HUES6 (cell line): ENCODE data around the gene ANKEF1.

ENCODE experiments used
- H3K27ac ChIP-seq: 2 replicates; pipeline ENCODE4 v1.7.0; 2013; ENCODE audit warnings: low read depth, mild to moderate bottlenecking, low read length, inconsistent platforms
- H3K27me3 ChIP-seq: 2 replicates; pipeline ENCODE4 v1.6.1; 2013; ENCODE audit warnings: low read length; ENCODE audit not compliant: control insufficient read depth, insufficient read depth
- H3K36me3 ChIP-seq: 2 replicates; pipeline ENCODE4 v1.6.1; 2013; ENCODE audit warnings: low read length; ENCODE audit not compliant: control insufficient read depth, insufficient read depth
- H3K4me1 ChIP-seq: 2 replicates; pipeline ENCODE4 v1.6.1; 2013; ENCODE audit warnings: low read length; ENCODE audit not compliant: control insufficient read depth, insufficient read depth
- H3K4me3 ChIP-seq: 2 replicates; pipeline ENCODE4 v1.5.1; 2013; ENCODE audit warnings: low read depth, low read length
- H3K9ac ChIP-seq: one replicate; pipeline ENCODE4 v1.6.1; 2013; ENCODE audit warnings: mild to moderate bottlenecking, low read length
- H3K9me3 ChIP-seq: 2 replicates; pipeline ENCODE4 v1.6.1; 2013; ENCODE audit warnings: low read depth, low read length; ENCODE audit not compliant: control insufficient read depth, insufficient read depth

The ANKEF1 gene

DNA sequence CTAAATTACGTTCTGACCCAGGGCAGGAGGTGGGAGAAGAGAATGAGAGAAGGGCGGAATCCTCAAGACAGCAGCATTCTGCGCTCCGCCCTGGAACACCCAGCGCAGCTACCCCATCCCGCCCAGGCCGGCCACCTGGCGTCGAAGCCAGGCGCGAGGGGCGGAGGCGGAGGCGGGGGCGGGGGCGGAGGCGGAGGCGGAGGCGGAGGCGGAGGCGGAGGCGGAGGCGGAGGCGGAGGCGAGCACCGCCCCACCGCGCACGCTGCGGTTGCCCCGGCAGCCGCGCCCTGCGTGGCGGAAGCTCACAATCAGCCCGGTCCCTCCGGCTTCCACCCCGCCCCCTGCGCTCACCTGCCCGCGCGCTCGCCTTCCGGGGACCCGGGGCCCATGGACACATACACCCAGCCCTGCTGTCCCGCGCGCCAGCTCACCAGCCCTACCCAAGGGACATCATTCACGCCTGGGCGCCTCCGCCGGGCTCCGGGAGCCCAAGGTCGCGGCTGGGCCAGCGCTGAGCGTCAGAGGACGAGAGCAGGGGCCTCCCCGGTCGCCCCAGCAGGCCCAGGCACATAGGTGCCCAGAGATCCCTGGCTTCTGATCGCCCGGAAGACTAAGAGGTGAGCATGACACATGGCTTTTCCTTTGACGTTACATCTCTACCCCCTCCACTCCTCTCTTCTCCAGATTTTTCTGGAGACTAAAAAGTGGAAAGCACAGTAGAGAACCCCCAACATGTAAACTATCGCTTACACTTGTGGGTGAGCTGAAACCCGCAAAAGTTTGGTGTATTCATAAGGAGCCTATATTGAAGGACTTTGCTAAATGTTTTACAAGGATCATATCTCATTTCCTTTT lies at the start of gene ANKEF1:
TSS of gene ANKEF1 (plus strand) at position 271 of the 855 bp plus-strand sequence. CDS start 3,315 bp downstream, outside the sequence.
- Histone ChIP-seq H3K27me3 (peaks cover 7% of the 10 kb centered on the region), H3K4me3 (peak within 1 kb of the TSS; percentile 80), H3K27ac (0 out of 2 replicates have a peak within 1 kb of the TSS, but pooled peaks have one; percentile 36), H3K4me1 (0 out of 2 replicates have a peak, but pooled peaks cover 5% of the 10 kb centered on the region), H3K9me3 (no peaks in the 10 kb centered on the region), H3K36me3 (peaks cover 8% of the 10 kb centered on the region), H3K9ac (peak within 1 kb of the TSS; percentile 81)

- H3K9ac ChIP-seq, result no peak overlapping the region
- H3K9me3 ChIP-seq, result no peaks in the 10 kb centered on the region
- no peak overlapping the region for H3K4me3 ChIP-seq
- H3K27me3 ChIP-seq, result no peaks in the 10 kb centered on the region
- no peaks in the 10 kb centered on the region for H3K4me1 ChIP-seq
- H3K27ac ChIP-seq, result no peak overlapping the region
- no peaks in the 10 kb centered on the region for H3K36me3 ChIP-seq
Observed at GRCh38 chr20:9985281-9985680, 49.5 kb upstream of the ANKEF1 start.

- no peaks in the 10 kb centered on the region for H3K36me3 ChIP-seq
- no peak overlapping the region for H3K27ac ChIP-seq
- H3K4me1 ChIP-seq, result no peaks in the 10 kb centered on the region
- H3K27me3 ChIP-seq, result no peaks in the 10 kb centered on the region
- no peaks in the 10 kb centered on the region for H3K9me3 ChIP-seq
- H3K9ac ChIP-seq, result no peak overlapping the region
- H3K4me3 ChIP-seq, result no peak overlapping the region
Observed at GRCh38 chr20:9985773-9986172, 49.0 kb upstream of the ANKEF1 start.

DNA sequence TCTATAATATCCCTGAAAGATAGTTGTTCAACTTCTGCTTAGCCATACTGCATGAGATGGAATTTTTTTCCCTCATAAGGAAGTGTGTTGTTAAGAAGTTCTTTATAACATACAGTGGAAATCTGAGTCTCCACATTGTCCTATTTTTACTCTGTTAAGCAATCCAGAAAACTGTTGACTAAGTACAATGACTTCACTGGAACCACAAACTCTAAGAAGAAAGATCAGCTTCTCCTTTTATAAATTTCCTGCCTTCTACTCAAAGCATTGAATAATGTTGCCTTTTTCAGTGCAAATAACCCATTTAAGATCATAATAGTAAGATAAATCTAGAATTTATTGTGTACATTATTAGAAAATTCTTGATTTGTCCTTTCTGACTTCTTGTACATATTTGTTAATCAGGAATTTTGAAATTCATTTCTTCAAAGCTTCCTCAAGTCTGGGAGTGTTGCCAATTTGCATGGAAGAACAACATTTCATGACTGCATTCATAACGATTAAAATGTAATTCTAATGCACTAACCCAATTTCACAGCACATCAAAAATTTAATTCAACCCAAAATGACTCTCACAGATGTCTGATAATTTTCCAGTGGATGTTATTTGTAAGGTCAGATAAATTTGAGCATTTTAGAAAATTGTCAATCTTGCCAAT lies 45.6 kb upstream of the ANKEF1 start:
- Histone ChIP-seq H3K9me3 (no peaks in the 10 kb centered on the region), H3K36me3 (no peaks in the 10 kb centered on the region), H3K4me1 (no peaks in the 10 kb centered on the region), H3K27me3 (no peaks in the 10 kb centered on the region), H3K9ac (no peak overlapping the region), H3K27ac (no peak overlapping the region), H3K4me3 (no peak overlapping the region)

GRCh38 chr20:9993137-9993536 lies 41.6 kb upstream of the ANKEF1 start:
- Histone ChIP-seq H3K27ac (no peak overlapping the region), H3K9me3 (no peaks in the 10 kb centered on the region), H3K4me1 (no peaks in the 10 kb centered on the region), H3K4me3 (no peak overlapping the region), H3K27me3 (no peaks in the 10 kb centered on the region), H3K36me3 (no peaks in the 10 kb centered on the region), H3K9ac (no peak overlapping the region)

GRCh38 chr20:9994676-9995075 lies 40.1 kb upstream of the ANKEF1 start:
- H3K27me3 ChIP-seq, result no peaks in the 10 kb centered on the region
- H3K4me3 ChIP-seq, result no peak overlapping the region
- H3K27ac ChIP-seq, result no peak overlapping the region
- H3K9me3 ChIP-seq, result no peaks in the 10 kb centered on the region
- no peaks in the 10 kb centered on the region for H3K36me3 ChIP-seq
- H3K9ac ChIP-seq, result no peak overlapping the region
- no peaks in the 10 kb centered on the region for H3K4me1 ChIP-seq

- Histone ChIP-seq H3K27ac (no peak overlapping the region), H3K27me3 (no peaks in the 10 kb centered on the region), H3K4me3 (no peak overlapping the region), H3K9me3 (no peaks in the 10 kb centered on the region), H3K36me3 (no peaks in the 10 kb centered on the region), H3K4me1 (no peaks in the 10 kb centered on the region), H3K9ac (no peak overlapping the region)
Observed at GRCh38 chr20:9995510-9996272, 39.1 kb upstream of the ANKEF1 start.

DNA sequence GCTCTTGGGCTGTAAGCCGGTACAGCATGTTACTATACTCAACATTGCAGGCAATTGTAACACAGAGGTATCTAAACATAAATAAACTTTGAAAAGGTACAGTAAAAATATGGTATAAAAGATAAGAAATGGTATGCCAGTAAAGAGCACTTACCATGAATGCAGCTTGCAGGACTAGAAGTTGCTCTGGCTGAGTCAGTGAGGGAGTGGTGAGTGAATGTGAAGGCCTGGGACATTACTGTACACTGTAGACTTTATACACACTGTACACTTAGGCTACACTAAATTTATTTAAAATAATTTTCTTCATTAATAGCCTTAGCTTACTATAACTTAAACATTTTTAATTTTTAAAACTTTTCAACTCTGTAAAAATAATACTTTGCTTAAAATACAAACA lies 37.8 kb upstream of the ANKEF1 start:
- Histone ChIP-seq H3K4me1 (no peaks in the 10 kb centered on the region), H3K36me3 (no peaks in the 10 kb centered on the region), H3K27me3 (no peaks in the 10 kb centered on the region), H3K9me3 (no peaks in the 10 kb centered on the region), H3K4me3 (no peak overlapping the region), H3K27ac (no peak overlapping the region), H3K9ac (no peak overlapping the region)

GRCh38 chr20:9999645-10000044 lies 35.1 kb upstream of the ANKEF1 start:
- no peak overlapping the region for H3K4me3 ChIP-seq
- H3K27me3 ChIP-seq, result no peaks in the 10 kb centered on the region
- H3K36me3 ChIP-seq, result no peaks in the 10 kb centered on the region
- no peaks in the 10 kb centered on the region for H3K9me3 ChIP-seq
- H3K9ac ChIP-seq, result no peak overlapping the region
- no peak overlapping the region for H3K27ac ChIP-seq
- H3K4me1 ChIP-seq, result no peaks in the 10 kb centered on the region

DNA sequence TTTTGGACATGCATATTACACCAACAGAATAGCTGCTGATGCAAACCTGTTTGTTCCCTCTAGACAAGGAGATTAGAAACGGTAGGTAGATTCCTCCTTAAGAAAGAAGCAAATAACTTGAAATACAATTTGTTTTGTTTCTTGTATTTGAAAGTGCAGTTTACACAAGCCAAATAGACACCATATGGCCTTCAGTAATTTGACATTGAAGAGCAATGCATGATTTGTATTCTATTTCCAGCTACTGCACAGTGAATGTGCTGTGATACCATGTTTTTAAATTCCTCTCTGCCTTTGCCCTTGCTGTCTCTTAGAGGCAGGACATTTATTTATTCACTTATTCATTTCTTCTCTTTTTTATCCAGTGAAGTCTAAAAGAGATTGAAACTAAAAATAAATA lies 31.9 kb upstream of the ANKEF1 start:
- H3K27ac ChIP-seq, result no peak overlapping the region

DNA sequence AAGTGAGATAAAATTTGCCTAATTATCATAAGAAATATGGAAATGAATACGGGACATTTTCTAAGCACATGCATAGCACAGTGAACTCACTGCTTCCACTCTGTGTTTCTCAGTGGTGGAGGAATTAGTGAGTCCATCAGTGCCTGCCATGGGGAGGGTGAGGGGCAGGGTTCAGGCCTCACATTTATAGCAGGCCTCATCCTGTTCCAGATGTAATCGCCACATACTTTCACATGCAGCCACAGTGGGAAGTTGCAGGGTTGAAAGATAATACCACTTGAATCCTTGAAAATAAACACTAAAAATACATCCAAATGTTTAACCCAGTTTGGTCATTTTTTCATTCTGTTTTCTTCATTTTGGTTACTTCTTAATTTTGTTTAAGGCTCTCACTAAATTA lies 29.9 kb upstream of the ANKEF1 start:
- H3K27me3 ChIP-seq, result no peaks in the 10 kb centered on the region
- H3K4me3 ChIP-seq, result no peak overlapping the region
- peaks cover 17% of the 10 kb centered on the region for H3K4me1 ChIP-seq
- no peak overlapping the region for H3K9ac ChIP-seq
- H3K36me3 ChIP-seq, result no peaks in the 10 kb centered on the region
- H3K9me3 ChIP-seq, result no peaks in the 10 kb centered on the region
- H3K27ac ChIP-seq, result no peak overlapping the region

More for the DNA sequence above, 31.9 kb upstream of the ANKEF1 start:
- no peaks in the 10 kb centered on the region for H3K27me3 ChIP-seq
- peaks cover 17% of the 10 kb centered on the region for H3K4me1 ChIP-seq
- H3K9ac ChIP-seq, result no peak overlapping the region
- H3K9me3 ChIP-seq, result no peaks in the 10 kb centered on the region
- H3K4me3 ChIP-seq, result no peak overlapping the region
- H3K36me3 ChIP-seq, result no peaks in the 10 kb centered on the region
